ELR (cell line): ENCODE measurements around the gene ZBTB8B.
"Not testable (repeated sequence)": the region's sequence is repeated elsewhere in the genome, so short reads cannot be mapped to it uniquely, and the experiment has no call there.

Experiments used
- DNase-seq: peaks from one replicate; pipeline ENCODE4 v3.0.0-alpha.2; 2015; ENCODE audit warnings: low read depth

The ZBTB8B gene

GRCh38 chr1:32464716-32465577 is at the start of gene ZBTB8B:
TSS of gene ZBTB8B (plus strand) at chr1:32465072. CDS start at chr1:32470625, 5,553 bp downstream.
- peak; percentile 57 for DNase-seq

GRCh38 chr1:32421775-32422174 is 43.1 kb upstream of the ZBTB8B start:
- DNase-seq, result no peak

- peak; percentile 13 for DNase-seq
These were observed 38.2 kb upstream of the ZBTB8B start for GRCh38 chr1:32426489-32427255.

- no peak for DNase-seq
These were observed 37.5 kb upstream of the ZBTB8B start for GRCh38 chr1:32427264-32427963.

- DNase-seq, result no peak
These were observed 33.0 kb upstream of the ZBTB8B start for GRCh38 chr1:32431736-32432400.

GRCh38 chr1:32438136-32438535 is 26.7 kb upstream of the ZBTB8B start:
- no peak for DNase-seq

GRCh38 chr1:32438777-32439176 is 26.1 kb upstream of the ZBTB8B start:
- DNase-seq, result not testable (repeated sequence)

- DNase-seq, result not testable (repeated sequence)
These were observed 23.4 kb upstream of the ZBTB8B start for GRCh38 chr1:32441467-32441866.

GRCh38 chr1:32447469-32448185 is 17.2 kb upstream of the ZBTB8B start:
- peak; percentile 85 for DNase-seq

- peak; percentile 85 for DNase-seq
These were observed 16.6 kb upstream of the ZBTB8B start for GRCh38 chr1:32448186-32448772.

- peak; percentile 60 for DNase-seq
These were observed 16.0 kb upstream of the ZBTB8B start for GRCh38 chr1:32448773-32449456.

GRCh38 chr1:32449457-32449831 is 15.4 kb upstream of the ZBTB8B start:
- DNase-seq, result not testable (repeated sequence)

GRCh38 chr1:32454726-32455125 is 10.1 kb upstream of the ZBTB8B start:
- DNase-seq, result peak; percentile 35

GRCh38 chr1:32455958-32456357 is 8.9 kb upstream of the ZBTB8B start:
- no peak for DNase-seq

GRCh38 chr1:32458798-32459197 is 6.1 kb upstream of the ZBTB8B start:
- not testable (repeated sequence) for DNase-seq

GRCh38 chr1:32462977-32463376 is 1.9 kb upstream of the ZBTB8B start:
- DNase-seq, result not testable (repeated sequence)

- DNase-seq, result no peak
These were observed 619 bp upstream of the ZBTB8B start for GRCh38 chr1:32464191-32464715.

- DNase-seq, result no peak
These were observed 684 bp downstream of the ZBTB8B start for GRCh38 chr1:32465578-32465933.

GRCh38 chr1:32466761-32467160 is 1.9 kb downstream of the ZBTB8B start:
- DNase-seq, result no peak

GRCh38 chr1:32468791-32469190 is 3.9 kb downstream of the ZBTB8B start:
- DNase-seq, result no peak
